ENCODE data around the gene RERE.

GRCh38 chr1:8751984-8752383, 65.5 kb downstream of the RERE start:
- TF ChIP-seq CTCF (IDR thresholded peaks at IDR 0.05) (no peak), POLR2A (IDR thresholded peaks at IDR 0.05) (no peak), EP300 (IDR thresholded peaks at IDR 0.05) (no peak)
